ENCODE results near the gene PUS7. TPM values are rescaled to one million over a fixed set of nuclear protein-coding genes. Genes with fewer than 3 reads are reported as not detected.

PUS7 gene
- total RNA-seq, 3 donors from 2014 or later (not counting 1 experiment from before 2014, with no cell fraction given): 2.2 to 3.5 (median 3.4) TPM

- no peaks in the 10 kb centered on the region for H3K9me3 Mint-ChIP-seq
- H3K27me3 Mint-ChIP-seq (ENCODE audit: low read depth in 2 of 2): no peaks in the 10 kb centered on the region
- 90% methylated on average over 1 of the region's 1 CpG for whole genome bisulfite sequencing (ENCODE audit: insufficient coverage)
- DNase-seq: no peak
- H3K4me3 Mint-ChIP-seq: no peak overlapping the region
- TF ChIP-seq CTCF (IDR thresholded peaks at IDR 0.05): no peak
- intact Hi-C loops (cut with micrococcal nuclease): no loop called here
- H3K36me3 Mint-ChIP-seq: peaks cover 7% of the 10 kb centered on the region
- Histone ChIP-seq H3K4me3 (ENCODE audit: low read length) (no peak overlapping the region), H3K27ac (ENCODE audit: low read length) (no peak overlapping the region), H3K4me1 (ENCODE audit: control insufficient read depth, insufficient read depth, low read length) (no peaks in the 10 kb centered on the region), H3K9me3 (ENCODE audit: control insufficient read depth, insufficient read depth, low read length) (no peaks in the 10 kb centered on the region), H3K27me3 (ENCODE audit: control insufficient read depth, insufficient read depth, low read length) (no peaks in the 10 kb centered on the region), H3K36me3 (ENCODE audit: control insufficient read depth, insufficient read depth, low read length) (peaks cover 52% of the 10 kb centered on the region)
- no peak for ATAC-seq
- H3K4me1 Mint-ChIP-seq: no peaks in the 10 kb centered on the region
- no peak overlapping the region for H3K27ac Mint-ChIP-seq
These were observed 37.9 kb upstream of the PUS7 start for GRCh38 chr7:105559926-105560325.

GRCh38 chr7:105538339-105538738 lies 16.3 kb upstream of the PUS7 start:
- Histone ChIP-seq H3K36me3 (ENCODE audit: control insufficient read depth, insufficient read depth, low read length) (peaks cover 48% of the 10 kb centered on the region), H3K4me3 (ENCODE audit: low read length) (no peak overlapping the region), H3K4me1 (ENCODE audit: control insufficient read depth, insufficient read depth, low read length) (peaks cover 4% of the 10 kb centered on the region), H3K27me3 (ENCODE audit: control insufficient read depth, insufficient read depth, low read length) (no peaks in the 10 kb centered on the region), H3K27ac (ENCODE audit: low read length) (no peak overlapping the region), H3K9me3 (ENCODE audit: control insufficient read depth, insufficient read depth, low read length) (no peaks in the 10 kb centered on the region)
- peaks cover 9 to 16% of the 10 kb centered on the region in 2 donors for H3K4me1 Mint-ChIP-seq
- WGBS (ENCODE audit: insufficient coverage): 59% methylated on average over 1 of the region's 2 CpGs
- peak overlapping the region in 1 of 2 donors; percentile 44 for H3K27ac Mint-ChIP-seq
- peak in 1 of 3 donors; percentile 67 for ATAC-seq
- intact Hi-C loops (cut with micrococcal nuclease): no loop called here
- TF ChIP-seq CTCF (IDR thresholded peaks at IDR 0.05): no peak
- no peak for DNase-seq
- peaks cover 9% of the 10 kb centered on the region for H3K36me3 Mint-ChIP-seq
- no peaks in the 10 kb centered on the region for H3K9me3 Mint-ChIP-seq
- no peaks in the 10 kb centered on the region for H3K27me3 Mint-ChIP-seq (ENCODE audit: low read depth in 2 of 2)
- H3K4me3 Mint-ChIP-seq: no peak overlapping the region

GRCh38 chr7:105532709-105533460 lies 10.8 kb upstream of the PUS7 start:
- Histone ChIP-seq H3K27ac (ENCODE audit: low read length) (peak overlapping the region; percentile 91), H3K36me3 (ENCODE audit: control insufficient read depth, insufficient read depth, low read length) (peaks cover 12% of the 10 kb centered on the region), H3K27me3 (ENCODE audit: control insufficient read depth, insufficient read depth, low read length) (no peaks in the 10 kb centered on the region), H3K4me3 (ENCODE audit: low read length) (peak overlapping the region; percentile 91), H3K9me3 (ENCODE audit: control insufficient read depth, insufficient read depth, low read length) (no peaks in the 10 kb centered on the region), H3K4me1 (ENCODE audit: control insufficient read depth, insufficient read depth, low read length) (peaks cover 22% of the 10 kb centered on the region)
- ATAC-seq (no peak), DNase-seq (no peak)
- 50% methylated on average over 10 of the region's 12 CpGs for WGBS (ENCODE audit: insufficient coverage)
- Mint-ChIP-seq H3K9me3 (no peaks in the 10 kb centered on the region), H3K4me1 (peaks cover 20 to 28% of the 10 kb centered on the region in 2 donors), H3K36me3 (no peaks in the 10 kb centered on the region), H3K27ac (peak overlapping the region; percentile 91 to 94), H3K4me3 (peak overlapping the region; percentile 95), H3K27me3 (ENCODE audit: low read depth in 2 of 2) (no peaks in the 10 kb centered on the region)
- TF ChIP-seq CTCF (IDR thresholded peaks at IDR 0.05): no peak
- intact Hi-C loops (cut with micrococcal nuclease): no loop called here

All from natural killer cell (primary cell).